Measurements from ENCODE around the gene CLTC. TPM values are rescaled to one million over a fixed set of nuclear protein-coding genes. Genes with fewer than 3 reads are reported as not detected.
A peak's percentile ranks its signal among the peaks of the same experiment; 100 is the strongest.

The CLTC gene
- total RNA-seq, 1 experiment from 2014 or later = 269 TPM

GRCh38 chr17:59638553-59638952 is 18.9 kb downstream of the CLTC start:
- CTCF ChIA-PET = no interaction called here
- Histone ChIP-seq H3K27ac (ENCODE audit: low read length) (no peak overlapping the region), H2AFZ (ENCODE audit: low read length) (no peak overlapping the region), H3K79me2 (ENCODE audit: low read length) (peaks cover 99% of the 10 kb centered on the region), H3K27me3 (ENCODE audit: low read length) (no peaks in the 10 kb centered on the region), H4K20me1 (ENCODE audit: low read length) (peaks cover 89% of the 10 kb centered on the region), H3K9me2 (replicated peaks; ENCODE audit: low read length) (no peaks in the 10 kb centered on the region), H3K9ac (ENCODE audit: low read length) (no peak overlapping the region), H3K9me3 (ENCODE audit: low read length) (no peaks in the 10 kb centered on the region), H3K4me2 (ENCODE audit: low read length) (no peak overlapping the region), H3F3A (ENCODE audit: low read length, unreplicated experiment) (no peaks in the 10 kb centered on the region), H3K36me3 (ENCODE audit: low read depth, low read length) (peaks cover 10% of the 10 kb centered on the region), H3K4me3 (ENCODE audit: low read length) (no peak overlapping the region), H3K4me1 (ENCODE audit: insufficient read depth, low read length) (peaks cover 62% of the 10 kb centered on the region)
- BruUV-seq (replicated peaks) = no TSS peak
- intact Hi-C loops (cut with micrococcal nuclease) = no loop called here
- POLR2A ChIA-PET (ENCODE audit: unreplicated experiment) = no interaction called here
- ATAC-seq (no peak), DNase-seq (no peak)
- TF ChIP-seq EZH2 (IDR thresholded peaks at IDR 0.05; ENCODE audit: low read length, unreplicated experiment) = no peak
- no peak for TF ChIP-seq CTCF (conservative IDR thresholded peaks at IDR 0.05; ENCODE audit: low read depth, low read length)
- TF ChIP-seq EZH2phosphoT487 (IDR thresholded peaks at IDR 0.05; ENCODE audit: borderline replicate concordance, low read length) = no peak

- POLR2A ChIA-PET (ENCODE audit: unreplicated experiment) = interaction anchor here (0.6 to 0.7 kb wide), 2 partner anchors 35 to 392 kb away, joined by 3 to 4 read pairs; no protein-coding TSS in a partner anchor
- CTCF ChIA-PET = no interaction called here
- H4K20me1 ChIP-seq (ENCODE audit: low read length) = peaks cover 86% of the 10 kb centered on the region
- no peak overlapping the region for H3K9ac ChIP-seq (ENCODE audit: low read length)
- no peaks in the 10 kb centered on the region for H3F3A ChIP-seq (ENCODE audit: low read length, unreplicated experiment)
- TF ChIP-seq CTCF (conservative IDR thresholded peaks at IDR 0.05; ENCODE audit: low read depth, low read length) = no peak
- no peak for TF ChIP-seq EZH2 (IDR thresholded peaks at IDR 0.05; ENCODE audit: low read length, unreplicated experiment)
- TF ChIP-seq EZH2phosphoT487 (IDR thresholded peaks at IDR 0.05; ENCODE audit: borderline replicate concordance, low read length) = no peak
- peaks cover 43% of the 10 kb centered on the region for H3K4me1 ChIP-seq (ENCODE audit: insufficient read depth, low read length)
- H2AFZ ChIP-seq (ENCODE audit: low read length) = no peak overlapping the region
- H3K9me2 ChIP-seq (replicated peaks; ENCODE audit: low read length) = no peaks in the 10 kb centered on the region
- no peaks in the 10 kb centered on the region for H3K9me3 ChIP-seq (ENCODE audit: low read length)
- intact Hi-C loops (cut with micrococcal nuclease) = no loop called here
- DNase-seq (peak; percentile 22), ATAC-seq (peak; percentile 39)
- peak overlapping the region; percentile 13; the same call in 1 of the 2 replicates for H3K4me3 ChIP-seq (ENCODE audit: low read length)
- H3K4me2 ChIP-seq (ENCODE audit: low read length) = peak overlapping the region; percentile 65
- peak overlapping the region; percentile 15; the same call in 1 of the 2 replicates for H3K27ac ChIP-seq (ENCODE audit: low read length)
- H3K36me3 ChIP-seq (ENCODE audit: low read depth, low read length) = peaks cover 35% of the 10 kb centered on the region
- peaks cover 99% of the 10 kb centered on the region for H3K79me2 ChIP-seq (ENCODE audit: low read length)
- no TSS peak for BruUV-seq (replicated peaks)
- H3K27me3 ChIP-seq (ENCODE audit: low read length) = no peaks in the 10 kb centered on the region
These were observed 22.2 kb downstream of the CLTC start for GRCh38 chr17:59641799-59642484.

DNA sequence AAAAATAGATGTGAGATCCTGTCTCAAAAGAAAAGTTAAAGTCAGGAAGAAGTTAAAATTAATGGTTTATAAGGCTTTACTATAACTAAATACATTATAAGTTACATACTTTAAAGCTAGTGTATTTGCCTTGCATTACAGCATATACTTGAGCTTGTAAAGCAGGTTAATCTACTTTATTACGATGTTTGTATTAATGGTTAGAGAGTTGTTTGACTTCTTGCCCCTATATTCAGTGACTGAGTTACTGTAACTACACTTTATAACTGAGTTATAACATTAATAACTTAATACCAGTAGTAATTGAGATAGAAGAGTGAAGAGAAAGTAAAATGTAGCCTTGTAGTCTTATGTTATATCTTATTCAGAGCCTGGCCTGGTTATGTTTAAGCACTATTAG is 22.9 kb downstream of the CLTC start:
- Histone ChIP-seq H3K27me3 (ENCODE audit: low read length) (no peaks in the 10 kb centered on the region), H3K9ac (ENCODE audit: low read length) (no peak overlapping the region), H3K4me1 (ENCODE audit: insufficient read depth, low read length) (peaks cover 43% of the 10 kb centered on the region), H3K36me3 (ENCODE audit: low read depth, low read length) (peaks cover 41% of the 10 kb centered on the region), H3K9me2 (replicated peaks; ENCODE audit: low read length) (no peaks in the 10 kb centered on the region), H3K27ac (ENCODE audit: low read length) (peak overlapping the region; percentile 24), H3K4me2 (ENCODE audit: low read length) (peak overlapping the region; percentile 65), H3F3A (ENCODE audit: low read length, unreplicated experiment) (no peaks in the 10 kb centered on the region), H3K4me3 (ENCODE audit: low read length) (peak overlapping the region; percentile 13; the same call in 1 of the 2 replicates), H2AFZ (ENCODE audit: low read length) (no peak overlapping the region), H4K20me1 (ENCODE audit: low read length) (peaks cover 86% of the 10 kb centered on the region), H3K9me3 (ENCODE audit: low read length) (no peaks in the 10 kb centered on the region), H3K79me2 (ENCODE audit: low read length) (peaks cover 100% of the 10 kb centered on the region)
- intact Hi-C loops (cut with micrococcal nuclease) = no loop called here
- no TSS peak for BruUV-seq (replicated peaks)
- CTCF ChIA-PET = no interaction called here
- no peak for TF ChIP-seq EZH2phosphoT487 (IDR thresholded peaks at IDR 0.05; ENCODE audit: borderline replicate concordance, low read length)
- TF ChIP-seq EZH2 (IDR thresholded peaks at IDR 0.05; ENCODE audit: low read length, unreplicated experiment) = no peak
- no peak for TF ChIP-seq CTCF (conservative IDR thresholded peaks at IDR 0.05; ENCODE audit: low read depth, low read length)
- DNase-seq (peak; percentile 75), ATAC-seq (peak; percentile 75)
- POLR2A ChIA-PET (ENCODE audit: unreplicated experiment) = interaction anchor here (0.7 to 1.0 kb wide), 2 partner anchors 36 to 141 kb away, joined by 4 to 9 read pairs; no protein-coding TSS in a partner anchor

All from PC-3 (cell line).